Posterior cingulate gyrus (tissue), 11 donors: ENCODE data around the gene SLC35E3.

Source experiments
- DNase-seq, 10 donors: peaks; one replicate each; pipeline versions ENCODE4 v3.0.0 to v3.0.0-alpha.2; 2020 to 2021; ENCODE audit warnings: mixed read lengths in 3 of 10
- intact Hi-C: fragments of 100-400 bp; cut with DNase I; formaldehyde crosslinking; loops from one replicate; pipeline ENCODE4 v1.15.1; 2023

Gene SLC35E3

DNA sequence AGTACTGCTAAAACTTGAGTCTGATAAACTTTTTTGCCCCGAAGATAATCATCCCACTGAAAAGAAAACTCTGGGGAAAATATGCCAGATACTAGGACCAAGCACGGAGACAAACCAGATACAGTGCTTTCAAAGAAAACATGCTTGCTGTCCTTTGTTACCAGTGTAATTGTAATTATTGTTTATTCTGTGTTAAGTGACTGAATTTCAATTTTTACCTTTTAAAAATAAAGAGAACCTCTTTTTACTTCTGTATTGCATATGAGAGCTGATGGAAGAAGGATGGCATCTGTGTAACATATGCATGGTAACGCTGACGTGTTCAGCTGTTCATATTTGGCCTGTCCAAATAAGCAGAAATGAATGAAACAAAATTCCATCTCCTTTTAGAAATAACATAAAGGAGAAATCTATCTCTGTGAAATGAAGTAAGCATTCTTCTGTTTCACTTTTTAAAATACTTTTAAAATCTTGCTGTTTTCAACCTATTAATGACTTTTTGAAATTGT lies 22.5 kb downstream of the SLC35E3 start:
- intact Hi-C loops, result no loop called here
- DNase-seq, result no peak

- DNase-seq, result no peak
- intact Hi-C loops, result no loop called here
These were observed 24.0 kb downstream of the SLC35E3 start for GRCh38 chr12:68769941-68770340.

DNA sequence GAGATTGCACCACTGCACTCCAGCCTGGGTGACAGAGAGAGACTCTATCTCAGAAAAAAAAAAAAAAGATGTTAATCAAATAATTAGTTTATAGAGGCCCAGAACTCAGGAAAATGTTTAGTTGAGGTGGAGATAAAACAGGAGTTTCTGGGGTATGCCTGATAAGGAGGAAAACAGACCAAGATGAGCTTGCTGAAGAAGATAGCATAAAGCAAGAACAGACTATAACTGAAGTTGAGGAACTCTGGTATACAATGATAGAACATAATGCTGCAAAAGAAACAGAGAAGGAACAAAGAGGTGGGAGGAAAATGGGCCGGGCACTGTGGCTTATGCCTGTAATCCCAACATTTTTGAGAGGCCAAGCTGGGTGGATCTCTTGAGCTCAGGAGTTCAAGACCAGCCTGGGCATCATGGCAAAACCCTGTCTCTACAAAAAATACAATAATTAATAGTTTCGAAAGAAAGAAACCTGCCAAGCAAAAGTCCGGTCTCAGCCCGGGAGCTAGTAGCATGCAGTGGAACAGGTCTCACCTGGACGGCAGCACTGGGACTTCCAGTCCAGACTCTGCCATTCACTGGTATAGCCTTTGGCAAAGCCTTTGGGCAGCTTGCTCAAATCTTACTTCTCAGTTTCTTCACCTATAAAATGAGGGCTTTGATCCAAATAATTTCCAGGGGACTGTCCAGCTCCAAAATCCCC lies 25.4 kb downstream of the SLC35E3 start:
- intact Hi-C loops, result no loop called here
- peak in 1 of 10 donors; percentile 70 for DNase-seq

- intact Hi-C loops, result no loop called here
- no peak for DNase-seq
These were observed 26.7 kb downstream of the SLC35E3 start for GRCh38 chr12:68772714-68773113.

DNA sequence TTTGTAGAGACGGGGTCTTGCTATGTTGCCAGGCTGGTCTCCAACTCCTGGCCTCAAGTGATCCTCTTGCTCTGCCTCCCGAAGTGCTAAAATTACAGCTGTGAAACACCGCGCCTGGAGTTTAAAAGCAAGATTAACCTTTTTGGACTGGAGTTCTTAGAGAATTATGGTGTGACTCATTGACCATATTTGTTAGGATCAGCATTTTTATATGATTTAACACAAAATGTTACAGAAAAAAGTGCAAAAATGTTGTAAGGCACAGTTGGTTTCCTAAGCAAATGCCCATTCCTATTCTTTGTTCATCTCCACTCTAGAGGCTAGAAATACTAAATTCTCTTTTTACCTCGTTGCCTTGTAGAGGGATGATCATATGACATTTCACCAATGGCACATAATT lies 27.6 kb downstream of the SLC35E3 start:
- no peak for DNase-seq
- intact Hi-C loops, result no loop called here

- intact Hi-C loops, result no loop called here
- DNase-seq, result no peak
These were observed 29.2 kb downstream of the SLC35E3 start for GRCh38 chr12:68775121-68775630.

DNA sequence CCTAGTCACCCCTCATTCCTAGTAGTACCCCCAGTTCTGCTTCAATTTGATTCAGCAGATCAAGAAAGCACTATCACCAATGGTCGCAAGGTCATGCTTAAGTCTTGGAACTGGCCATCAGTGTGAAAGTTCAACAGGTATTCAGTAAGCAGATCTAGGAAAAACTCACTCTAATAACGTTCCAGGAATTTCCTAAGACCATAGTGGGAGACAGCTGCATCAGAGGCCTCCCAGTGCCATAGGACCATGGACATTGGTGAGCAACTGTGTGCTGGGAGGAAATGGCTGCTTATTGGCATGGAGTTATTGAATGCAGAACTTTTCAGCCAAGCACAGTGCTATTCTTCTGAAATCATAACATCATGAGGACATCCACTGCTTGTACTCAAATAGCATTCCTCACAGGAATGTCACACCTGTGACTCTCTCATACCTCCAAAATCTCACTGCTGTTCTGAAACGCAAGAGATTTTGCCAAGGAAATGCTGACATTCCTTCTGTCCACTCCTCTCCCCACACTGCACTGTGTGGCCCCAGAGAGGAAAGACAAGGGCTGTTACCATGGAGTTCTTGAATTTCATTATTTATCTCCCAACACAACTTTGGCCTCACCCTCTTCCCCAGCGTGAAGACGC lies 31.1 kb downstream of the SLC35E3 start:
- no peak for DNase-seq
- intact Hi-C loops, result no loop called here

GRCh38 chr12:68779280-68779679 lies 33.3 kb downstream of the SLC35E3 start:
- intact Hi-C loops, result no loop called here
- no peak for DNase-seq

DNA sequence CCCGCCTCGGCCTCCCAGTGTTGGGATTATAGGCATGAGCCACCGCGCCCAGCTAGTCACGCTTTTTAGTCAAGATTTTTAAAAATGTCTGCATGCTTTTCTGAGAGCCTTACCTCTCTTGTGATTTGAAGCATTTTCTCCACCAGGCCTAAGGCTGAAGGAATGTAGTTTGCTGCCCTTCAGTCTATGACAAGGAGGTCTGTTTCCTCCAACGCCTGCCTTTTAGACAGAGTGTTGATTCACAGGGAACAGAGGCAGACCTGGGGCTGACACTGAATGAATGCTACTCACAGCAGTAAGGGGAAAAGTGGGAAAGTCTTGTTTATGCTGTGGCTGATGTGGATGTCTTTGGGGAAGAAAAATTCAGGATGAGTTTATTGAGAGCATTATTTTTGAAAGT lies 34.8 kb downstream of the SLC35E3 start:
- intact Hi-C loops, result no loop called here
- no peak for DNase-seq

DNA sequence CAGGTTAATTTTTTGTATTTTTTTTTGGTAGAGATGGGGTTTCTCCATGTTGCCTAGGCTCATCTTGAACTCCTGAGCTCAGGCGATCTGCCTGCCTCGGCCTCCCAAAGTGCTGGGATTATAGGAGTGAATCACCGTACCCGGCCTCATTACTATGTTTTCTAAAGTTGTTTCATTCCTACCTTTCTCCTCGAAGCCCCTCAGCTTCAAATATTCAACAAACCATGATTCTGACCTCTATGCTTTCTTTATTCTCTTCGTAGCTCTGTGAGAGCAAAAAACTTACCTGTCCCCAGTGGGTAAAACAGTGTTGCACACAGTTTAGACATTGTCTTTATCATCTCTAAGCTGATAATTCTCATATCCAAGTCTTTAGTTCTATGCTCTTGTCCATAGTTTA lies 35.8 kb downstream of the SLC35E3 start:
- intact Hi-C loops, result no loop called here
- DNase-seq, result no peak

DNA sequence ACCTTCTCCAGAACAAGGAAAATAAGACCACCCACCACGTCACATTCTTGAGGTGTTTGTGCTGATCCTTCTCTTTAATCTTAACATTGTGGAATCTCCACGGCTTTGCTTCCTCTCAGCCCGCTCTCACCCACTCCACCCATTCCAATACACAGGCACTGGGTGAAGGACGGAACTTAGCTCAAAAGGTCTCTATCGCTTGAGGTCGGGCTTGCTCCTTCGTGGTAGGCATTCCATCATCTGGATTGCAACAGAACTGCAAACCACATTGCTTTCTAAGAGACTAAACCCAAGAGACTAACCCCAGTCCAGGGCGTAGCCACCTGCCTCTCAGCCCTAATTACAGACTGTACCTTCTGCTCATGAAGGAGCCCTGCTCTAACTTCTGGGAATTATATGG lies 38.0 kb downstream of the SLC35E3 start:
- intact Hi-C loops, result no loop called here

DNA sequence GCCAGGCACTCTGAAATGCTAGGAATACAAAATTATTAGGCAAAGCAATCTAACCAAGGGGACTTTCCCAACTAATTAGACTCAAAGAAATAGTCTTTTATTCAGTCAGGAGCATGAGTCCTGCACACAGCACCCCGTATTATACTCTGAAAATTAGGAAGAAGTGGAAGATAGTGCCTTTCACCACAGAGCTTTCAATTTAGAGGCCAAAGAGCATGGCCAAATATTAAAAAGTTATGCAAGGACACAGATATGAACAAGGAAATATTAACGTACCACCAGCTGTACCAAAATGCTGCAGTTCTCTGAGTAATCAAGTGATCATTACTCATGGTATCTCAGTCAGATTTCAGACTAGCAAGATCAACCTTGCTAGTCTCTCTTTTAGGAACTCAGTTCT lies 39.4 kb downstream of the SLC35E3 start:
- no peak for DNase-seq

More for the DNA sequence above, 38.0 kb downstream of the SLC35E3 start:
- no peak for DNase-seq

DNA sequence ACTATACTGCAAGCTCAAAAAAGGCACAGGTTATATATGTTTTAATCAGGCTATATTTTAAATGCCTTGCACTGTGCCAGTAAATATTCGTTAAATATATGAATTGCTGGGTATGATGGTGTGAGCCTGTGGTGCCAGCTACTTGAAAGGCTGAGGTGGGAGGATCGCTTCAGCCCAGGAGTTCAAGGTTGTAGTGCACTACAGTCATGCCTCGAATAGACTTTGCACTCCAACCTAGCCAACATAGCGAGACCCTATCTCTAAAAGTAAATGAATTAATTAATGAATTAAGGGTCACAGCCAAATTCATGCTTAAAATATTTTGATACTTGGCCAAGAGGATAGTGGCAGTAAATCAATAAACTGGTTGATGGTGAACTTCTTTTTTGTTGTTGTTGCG lies 39.8 kb downstream of the SLC35E3 start:
- intact Hi-C loops, result no loop called here
- no peak for DNase-seq

More for the DNA sequence above, 39.4 kb downstream of the SLC35E3 start:
- intact Hi-C loops, result no loop called here

GRCh38 chr12:68786929-68787328 lies 41.0 kb downstream of the SLC35E3 start:
- DNase-seq, result no peak
- intact Hi-C loops, result no loop called here

GRCh38 chr12:68788554-68789143 lies 42.7 kb downstream of the SLC35E3 start:
- intact Hi-C loops, result no loop called here
- no peak for DNase-seq

DNA sequence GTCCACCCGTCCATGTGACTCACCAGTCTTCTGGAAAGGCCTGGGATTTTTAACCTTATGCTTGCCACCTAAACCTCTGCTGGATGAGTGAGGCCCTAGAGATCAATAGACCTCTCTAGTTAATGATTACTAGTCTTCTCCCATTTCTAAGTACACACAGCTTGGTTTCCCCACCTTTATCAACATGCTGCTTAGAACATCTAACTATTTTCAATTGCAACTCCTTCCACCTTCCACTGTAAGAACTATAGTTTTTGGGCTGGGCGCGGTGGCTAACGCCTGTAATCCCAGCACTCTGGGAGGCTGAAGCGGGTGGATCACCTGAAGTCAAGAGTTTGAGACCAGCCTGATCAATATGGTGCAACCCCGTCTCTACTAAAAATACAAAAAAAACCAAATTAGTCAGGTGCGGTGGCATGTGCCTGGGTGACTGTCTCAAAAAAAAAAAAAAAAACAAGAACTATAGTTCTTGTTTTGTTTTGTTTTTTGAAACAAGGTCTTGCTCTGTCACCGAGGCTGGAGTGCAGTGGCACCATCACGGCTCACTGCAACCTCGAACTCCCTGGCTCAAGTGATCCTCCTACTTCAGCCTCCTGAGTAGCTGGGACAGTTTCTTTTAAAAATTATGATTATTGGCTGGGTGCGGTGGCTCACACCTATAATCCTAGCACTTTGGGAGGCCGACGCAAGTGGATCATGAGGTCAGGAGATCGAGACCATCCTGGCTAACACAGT lies 43.3 kb downstream of the SLC35E3 start:
- intact Hi-C loops, result no loop called here
- DNase-seq, result no peak

DNA sequence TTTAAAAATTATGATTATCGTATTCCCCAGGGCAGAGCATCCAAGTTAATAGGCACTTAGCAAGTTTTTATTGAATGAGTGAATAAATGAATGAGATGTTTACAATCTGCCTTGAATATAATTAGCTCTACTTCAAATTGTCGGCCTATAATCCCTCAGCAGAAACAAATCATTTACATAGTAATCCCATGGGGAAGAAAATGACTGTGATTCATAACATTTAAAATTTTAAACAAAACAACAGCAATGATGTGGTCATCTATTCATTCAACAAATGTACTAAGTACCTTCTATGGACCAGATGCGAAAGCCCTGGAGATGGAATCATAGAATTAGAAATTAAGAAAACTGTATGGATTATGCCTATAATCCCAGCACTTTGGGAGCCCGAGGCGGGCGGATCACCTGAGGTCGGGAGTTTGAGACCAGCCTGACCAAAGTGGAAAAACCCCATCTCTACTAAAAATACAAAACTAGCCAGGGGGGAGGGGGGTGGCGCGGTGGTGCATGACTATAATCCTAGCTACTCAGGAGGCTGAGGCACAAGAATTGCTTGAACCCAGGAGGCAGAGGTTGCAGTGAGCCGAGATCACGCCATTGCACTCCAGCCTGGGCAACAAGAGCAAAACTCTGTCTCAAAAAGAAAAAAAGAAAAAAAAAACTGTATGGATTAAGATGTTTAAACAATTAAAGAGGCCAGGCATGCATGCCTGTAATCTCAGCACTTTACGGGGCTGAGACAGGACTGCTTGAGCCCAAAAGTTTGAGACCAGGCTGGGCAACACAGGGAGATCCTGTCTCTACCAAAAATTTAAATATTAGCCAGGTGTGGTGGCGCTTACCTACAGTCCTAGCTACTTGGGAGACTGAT lies 44.3 kb downstream of the SLC35E3 start:
- intact Hi-C loops, result no loop called here

DNA sequence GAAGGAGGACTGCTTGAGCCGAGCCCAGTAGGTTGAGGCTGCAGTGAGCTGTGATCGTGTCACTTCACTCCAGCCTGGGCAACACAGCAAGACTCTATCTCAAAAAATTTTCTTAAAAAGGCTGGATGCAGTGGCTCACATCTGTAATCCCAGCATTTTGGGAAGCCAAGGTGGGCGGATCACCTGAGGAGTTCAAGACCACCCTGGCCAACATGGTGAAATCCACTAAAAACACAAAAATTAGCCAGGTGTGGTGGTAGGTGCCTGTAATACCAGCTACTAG lies 44.9 kb downstream of the SLC35E3 start:
- DNase-seq, result no peak
- intact Hi-C loops, result no loop called here

More for the DNA sequence above, 44.3 kb downstream of the SLC35E3 start:
- no peak for DNase-seq

DNA sequence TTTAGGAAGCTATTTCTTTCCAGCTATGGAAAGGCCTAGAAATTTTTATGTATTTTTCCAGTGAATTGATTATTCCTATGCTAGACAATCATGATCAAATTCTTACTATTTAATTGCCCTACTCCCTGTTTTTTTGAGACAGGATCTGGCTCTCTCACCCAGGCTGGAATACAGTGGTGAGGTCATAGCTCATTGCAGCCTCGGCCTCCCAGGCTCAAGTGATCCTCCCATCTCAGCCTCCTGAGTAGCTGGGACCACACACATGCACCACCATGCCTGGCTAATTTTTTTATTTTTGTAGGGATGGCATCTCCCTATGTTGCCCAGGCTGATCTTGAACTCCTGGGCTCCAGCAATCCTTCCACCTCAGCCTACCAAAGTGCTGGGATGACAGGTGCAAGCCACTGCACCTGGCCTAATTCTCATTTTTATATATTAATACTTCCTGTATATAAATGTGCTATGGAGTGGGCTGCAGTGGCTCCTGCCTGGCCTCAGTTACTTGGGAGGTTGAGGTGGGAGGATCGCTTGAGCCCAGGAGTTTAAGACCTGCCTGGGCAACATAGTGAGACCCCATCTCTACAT lies 46.0 kb downstream of the SLC35E3 start:
- no peak for DNase-seq
- intact Hi-C loops, result no loop called here

DNA sequence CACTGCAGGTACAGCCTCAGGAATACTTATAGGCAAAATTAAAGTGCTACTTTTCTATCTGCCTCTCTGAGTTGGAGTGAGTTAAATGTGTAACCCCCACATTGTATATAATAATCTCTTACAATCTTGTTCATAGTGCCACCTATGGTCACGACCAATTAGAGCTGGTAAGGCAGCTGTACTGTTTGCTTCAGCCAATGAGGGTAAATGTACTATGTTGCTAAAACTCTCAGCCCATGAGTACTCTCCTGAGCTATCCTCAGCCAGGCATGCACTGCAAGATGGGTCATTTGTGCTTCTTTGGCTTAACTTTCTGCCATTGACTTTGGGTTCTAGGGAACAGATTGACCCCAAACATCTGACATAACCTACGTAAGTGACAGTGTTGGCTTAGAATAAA lies 47.0 kb downstream of the SLC35E3 start:
- no peak for DNase-seq
- intact Hi-C loops, result no loop called here
